Pons (tissue), 1 donor: ENCODE results near the gene S100A4.
"Not testable (repeated sequence)": the region's sequence is repeated elsewhere in the genome, so short reads cannot be mapped to it uniquely, and the experiment has no call there.

Source experiments
- DNase-seq: peaks from one replicate; pipeline ENCODE4 v3.0.0-alpha.2; 2016; ENCODE audit warnings: low spot score

Gene S100A4

DNA sequence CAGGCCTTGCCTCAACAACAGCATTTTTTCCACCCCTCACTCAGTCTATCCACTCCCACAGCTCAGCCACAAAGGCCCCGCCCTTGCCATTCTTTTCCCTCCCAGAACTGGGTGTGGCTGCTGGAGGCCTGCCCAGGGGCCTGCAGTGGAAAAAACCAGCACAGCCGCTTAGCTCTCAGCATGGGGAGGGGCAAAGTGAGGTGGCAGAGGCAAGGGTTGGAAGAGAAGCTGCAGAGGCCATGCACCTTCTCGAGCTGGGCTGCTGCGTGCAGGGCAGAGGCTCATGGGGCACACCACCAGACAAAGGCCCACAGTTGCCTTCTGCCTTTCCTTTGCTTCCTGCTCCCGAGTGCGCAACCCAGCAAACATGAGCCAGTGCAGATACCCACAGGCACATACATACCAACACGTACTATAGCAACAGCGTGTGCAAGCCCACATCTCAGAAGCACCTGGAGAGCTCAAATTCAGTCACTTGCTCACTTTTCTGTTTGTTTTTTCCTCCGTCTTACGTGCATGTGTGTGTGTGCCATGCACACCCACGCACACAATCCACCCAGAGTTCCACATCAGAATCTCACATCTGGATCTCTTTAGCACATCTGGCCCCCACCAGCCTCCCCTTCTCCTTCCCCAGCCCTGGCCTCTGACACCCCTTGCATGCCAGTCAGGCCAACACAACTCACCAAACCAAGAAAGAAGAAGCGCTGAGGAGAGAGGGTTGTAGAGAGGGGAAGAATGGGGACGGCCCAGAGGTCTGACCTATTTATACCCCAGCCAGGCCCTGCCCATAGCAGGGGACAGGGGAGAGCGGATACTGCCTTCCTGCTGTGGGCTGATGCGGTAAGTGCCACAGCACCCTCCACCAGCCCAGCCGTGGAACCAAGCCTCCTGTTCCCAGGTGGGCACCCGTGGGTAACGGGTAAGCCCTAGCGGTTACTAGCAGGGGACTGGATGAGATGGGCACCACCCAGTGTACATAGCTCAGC lies at the start of gene S100A4:
Gene S100A4 (minus strand): TSS at position 740 of the 989 bp plus-strand sequence. CDS start 1,012 bp downstream, outside the sequence.
- DNase-seq: peak; percentile 77

DNA sequence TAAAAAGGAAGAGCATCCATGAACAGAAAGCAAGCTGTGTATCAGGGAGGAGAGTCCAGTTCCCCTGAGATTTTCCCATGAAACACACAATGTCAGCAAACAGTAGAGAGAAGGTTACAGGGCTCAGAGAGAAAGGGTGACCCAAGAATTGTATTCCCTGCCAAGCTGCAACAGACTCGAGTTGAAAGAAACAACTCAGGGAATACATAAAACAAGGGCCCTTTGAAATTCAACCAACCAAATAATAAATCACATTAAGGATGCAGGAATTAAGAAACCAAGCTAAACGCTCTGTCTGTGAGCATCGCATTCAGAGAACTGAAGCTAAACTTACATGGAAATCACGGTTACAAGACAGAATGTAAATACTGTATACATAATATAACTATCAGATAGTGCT lies 47.1 kb upstream of the S100A4 start:
- DNase-seq: peak; percentile 65

DNA sequence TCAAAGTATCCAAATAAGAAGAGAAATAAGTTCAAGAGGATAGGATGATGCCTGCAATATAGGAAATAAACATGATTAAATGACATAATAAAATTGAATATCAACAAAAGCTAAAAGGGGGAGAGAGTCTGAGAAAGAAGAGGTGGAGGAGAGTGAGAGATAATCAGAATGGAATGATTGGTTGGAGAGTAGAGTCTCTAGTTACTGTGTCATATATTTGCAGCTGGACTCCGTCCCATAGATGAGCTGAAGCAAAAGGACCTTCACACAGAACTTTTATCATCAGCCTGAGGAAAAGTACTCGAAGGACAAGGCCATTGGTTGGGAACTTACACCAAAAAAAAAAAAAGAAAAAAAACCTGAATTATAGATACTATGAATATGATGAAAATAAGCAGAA lies 42.9 kb upstream of the S100A4 start:
- DNase-seq: no peak

DNA sequence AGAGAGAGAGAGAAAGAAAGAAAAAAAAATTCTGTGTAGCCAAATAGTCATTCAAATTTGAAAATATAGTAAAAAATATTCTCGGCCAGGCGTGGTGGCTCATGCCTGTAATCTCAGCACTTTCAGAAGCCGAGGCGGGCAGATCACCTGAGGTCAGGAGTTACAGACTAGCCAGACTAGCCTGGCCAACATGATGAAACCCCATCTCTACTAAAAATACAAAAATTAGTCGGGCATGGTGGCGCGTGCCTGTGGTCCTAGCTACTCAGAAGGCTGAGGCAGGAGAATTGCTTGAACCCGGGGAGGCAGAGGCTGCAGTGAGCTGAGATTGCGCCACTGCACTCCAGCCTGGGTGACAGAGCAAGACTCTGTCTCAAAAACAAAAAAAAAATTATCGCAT lies 42.4 kb upstream of the S100A4 start:
- DNase-seq: not testable (repeated sequence)

DNA sequence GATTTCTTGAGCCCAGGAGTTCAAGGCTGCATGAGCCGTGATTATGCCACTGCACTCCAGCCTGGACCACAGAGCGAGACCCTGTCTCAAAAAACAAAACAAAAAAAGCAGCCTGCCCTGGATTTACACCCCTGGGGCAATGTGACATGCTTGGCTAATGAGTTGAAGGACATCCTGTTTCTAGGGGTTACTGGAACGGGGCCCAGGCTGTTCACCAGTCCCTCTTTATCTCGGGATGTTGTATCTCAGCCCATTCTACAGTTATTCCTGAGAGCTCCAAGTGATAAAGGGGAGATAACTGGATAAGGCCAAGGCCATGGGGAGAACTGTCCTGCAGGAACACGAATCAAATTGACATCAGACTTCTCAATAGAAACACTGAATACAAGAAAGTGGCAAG lies 41.7 kb upstream of the S100A4 start:
- no peak for DNase-seq

DNA sequence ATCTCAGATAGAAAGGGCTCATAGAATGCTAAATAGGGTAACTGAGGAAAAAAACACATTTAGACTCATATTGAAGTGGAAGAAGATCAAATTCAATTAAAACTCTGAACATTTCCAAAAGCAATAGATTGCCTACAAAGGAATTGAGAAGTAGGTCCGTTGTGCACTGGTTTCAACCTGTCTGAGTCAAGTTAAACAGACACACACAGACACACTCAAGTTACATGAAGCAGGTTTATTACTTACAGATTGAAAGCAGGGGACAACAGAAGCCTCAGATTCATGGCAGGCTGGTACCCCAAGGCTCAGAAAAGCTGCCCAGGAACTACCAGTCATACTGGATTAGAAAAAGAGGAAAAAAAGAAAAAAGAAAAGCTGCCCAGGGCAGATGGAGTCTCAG lies 40.7 kb upstream of the S100A4 start:
- DNase-seq: no peak

DNA sequence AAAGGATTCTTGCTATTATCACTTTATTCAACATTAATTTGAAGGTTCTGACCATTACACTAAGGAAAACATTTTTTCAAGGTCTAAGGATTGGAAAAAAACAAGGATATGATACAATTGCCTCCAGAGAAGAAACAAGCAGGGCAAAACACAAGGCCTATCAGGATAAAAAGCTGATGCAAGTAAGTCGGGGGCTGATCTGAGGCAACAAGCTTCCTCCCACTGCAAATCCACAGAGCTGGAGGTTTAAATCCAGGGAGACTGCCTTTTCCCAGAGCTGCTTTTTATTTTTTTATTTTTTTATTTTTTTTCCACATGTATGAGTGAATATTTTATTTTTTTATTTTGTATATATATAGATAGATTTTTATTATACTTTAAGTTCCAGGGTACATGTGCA lies 39.4 kb upstream of the S100A4 start:
- DNase-seq: no peak

DNA sequence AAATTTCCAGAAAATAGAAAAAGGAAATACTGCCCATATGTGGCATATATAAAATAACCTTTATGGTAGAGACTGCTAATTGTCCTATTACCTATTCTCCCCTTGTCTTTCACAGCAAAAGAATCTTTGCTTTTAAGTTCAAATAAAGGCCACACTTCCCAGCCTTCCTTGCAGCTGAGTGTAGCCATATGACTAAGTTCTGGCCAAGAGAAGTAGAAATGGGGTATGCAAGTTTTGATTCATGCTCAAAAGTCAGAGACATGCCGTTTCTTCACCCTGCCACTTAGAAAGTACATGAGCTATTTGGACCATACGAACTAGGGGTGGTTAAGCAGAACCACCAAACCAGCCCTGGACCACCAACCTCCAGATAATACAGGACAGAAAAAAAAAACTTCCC lies 38.4 kb upstream of the S100A4 start:
- no peak for DNase-seq

DNA sequence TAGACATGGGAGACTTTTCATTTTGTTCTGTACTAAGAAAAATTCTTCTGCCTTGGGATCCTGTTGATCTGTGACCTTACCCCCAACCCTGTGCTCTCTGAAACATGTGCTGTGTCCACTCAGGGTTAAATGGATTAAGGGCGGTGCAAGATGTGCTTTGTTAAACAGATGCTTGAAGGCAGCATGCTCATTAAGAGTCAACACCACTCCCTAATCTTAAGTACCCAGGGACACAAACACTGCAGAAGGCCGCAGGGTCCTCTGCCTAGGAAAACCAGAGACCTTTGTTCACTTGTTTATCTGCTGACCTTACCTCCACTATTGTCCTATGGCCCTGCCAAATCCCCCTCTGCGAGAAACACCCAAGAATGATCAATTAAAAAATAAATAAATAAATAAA lies 37.9 kb upstream of the S100A4 start:
- DNase-seq: not testable (repeated sequence)

DNA sequence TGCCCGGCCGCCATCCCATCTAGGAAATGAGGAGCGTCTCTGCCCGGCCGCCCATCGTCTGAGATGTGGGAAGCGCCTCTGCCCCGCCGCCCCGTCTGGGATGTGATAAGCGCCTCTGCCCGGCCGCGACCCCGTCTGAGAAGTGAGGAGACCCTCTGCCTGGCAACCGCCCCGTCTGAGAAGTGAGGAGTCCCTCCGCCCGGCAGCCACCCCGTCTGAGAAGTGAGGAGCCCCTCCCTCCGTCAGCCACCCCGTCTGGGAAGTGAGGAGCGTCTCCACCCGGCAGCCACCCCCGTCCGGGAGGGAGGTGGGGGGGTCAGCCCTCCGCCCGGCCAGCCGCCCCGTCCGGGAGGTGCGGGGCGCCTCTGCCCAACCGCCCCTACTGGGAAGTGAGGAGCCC lies 37.2 kb upstream of the S100A4 start:
- DNase-seq: not testable (repeated sequence)

DNA sequence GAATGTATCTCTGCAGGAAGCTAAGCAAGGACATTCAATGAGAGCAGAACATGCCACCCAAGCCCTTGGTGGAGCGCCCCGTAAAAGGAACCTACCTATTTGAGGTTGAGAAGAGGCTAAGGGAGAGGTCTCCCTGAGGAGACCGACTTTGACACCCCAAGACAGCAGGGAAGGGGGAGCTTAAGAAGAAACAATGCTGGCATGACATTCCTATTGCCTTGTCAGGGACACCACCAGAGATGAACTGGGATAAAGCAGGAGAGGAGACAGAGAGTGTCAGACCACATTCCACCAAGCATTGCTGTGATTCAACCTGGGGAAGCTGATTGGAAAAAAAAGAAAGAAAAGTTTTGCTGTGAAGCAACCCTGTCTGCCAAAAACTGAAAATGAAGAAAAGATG lies 33.3 kb upstream of the S100A4 start:
- DNase-seq: no peak

DNA sequence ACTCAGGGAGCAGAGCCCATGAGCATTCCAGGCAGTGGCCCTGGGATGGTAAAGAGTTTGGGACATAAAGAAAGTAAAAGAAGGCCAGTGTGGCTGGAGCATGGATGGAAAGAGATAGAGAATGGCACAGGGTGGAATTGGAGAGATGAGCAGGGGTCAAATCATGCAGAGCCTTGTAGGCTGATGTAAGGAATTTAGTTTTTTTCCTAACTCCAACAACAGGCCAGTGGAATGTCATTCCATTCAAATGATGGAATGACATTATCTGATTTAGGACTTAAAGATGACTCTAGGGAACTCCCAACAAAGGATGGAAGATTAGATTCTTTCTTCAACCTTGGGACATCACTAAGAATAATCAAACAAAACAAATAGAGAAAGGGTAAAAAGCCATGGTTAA lies 32.9 kb upstream of the S100A4 start:
- DNase-seq: no peak

DNA sequence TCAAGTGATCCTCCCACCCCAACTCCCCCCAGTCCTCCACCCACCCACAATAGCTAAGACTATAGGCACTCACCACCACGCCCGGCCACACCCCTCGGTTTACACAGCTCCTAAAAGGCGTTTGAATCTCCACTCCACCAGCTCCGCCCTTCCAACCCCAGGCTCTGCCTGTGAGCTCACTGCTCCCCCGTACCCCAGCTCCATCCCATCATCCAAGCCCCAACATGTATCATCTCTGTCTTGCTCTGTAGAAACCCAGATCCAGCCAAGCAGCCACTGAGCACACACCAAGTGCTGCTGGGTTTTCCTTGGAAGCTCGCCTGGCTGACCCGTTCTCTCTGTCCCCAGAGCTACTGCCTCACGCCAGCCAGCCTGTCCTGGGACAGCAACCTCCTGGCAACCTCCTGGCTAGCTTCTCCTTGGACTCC lies 32.0 kb upstream of the S100A4 start:
- no peak for DNase-seq

DNA sequence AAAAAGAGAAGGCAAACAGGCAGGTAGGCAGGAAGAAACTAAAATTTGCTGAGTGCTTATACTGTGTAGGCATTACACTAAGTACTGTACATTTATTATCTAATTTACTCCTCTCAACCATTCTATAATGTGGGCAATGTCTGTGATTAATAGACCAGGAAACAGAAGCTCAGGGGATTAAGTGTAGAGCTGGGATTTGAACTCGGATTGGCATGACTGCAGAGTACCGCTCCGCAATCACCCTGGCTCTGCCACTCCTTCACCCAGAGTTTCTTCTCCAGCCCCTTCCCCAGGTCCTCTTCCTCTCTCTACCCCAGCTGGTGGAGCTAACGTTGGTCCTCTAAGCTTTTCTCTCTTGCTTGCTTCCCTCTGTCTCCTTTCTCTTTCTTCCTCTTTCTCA lies 31.5 kb upstream of the S100A4 start:
- no peak for DNase-seq

DNA sequence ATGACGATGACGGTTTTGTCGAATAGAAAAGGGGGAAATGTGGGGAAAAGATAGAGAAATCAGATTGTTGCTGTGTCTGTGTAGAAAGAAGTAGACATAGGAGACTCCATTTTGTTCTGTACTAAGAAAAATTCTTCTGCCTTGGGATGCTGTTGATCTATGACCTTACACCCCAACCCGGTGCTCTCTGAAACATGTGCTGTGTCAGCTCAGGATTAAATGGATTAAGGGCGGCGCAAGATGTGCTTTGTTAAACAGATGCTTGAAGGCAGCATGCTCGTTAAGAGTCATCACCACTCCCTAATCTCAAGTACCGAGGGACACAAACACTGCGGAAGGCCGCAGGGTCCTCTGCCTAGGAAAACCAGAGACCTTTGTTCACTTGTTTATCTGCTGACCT lies 29.9 kb upstream of the S100A4 start:
- DNase-seq: not testable (repeated sequence)

DNA sequence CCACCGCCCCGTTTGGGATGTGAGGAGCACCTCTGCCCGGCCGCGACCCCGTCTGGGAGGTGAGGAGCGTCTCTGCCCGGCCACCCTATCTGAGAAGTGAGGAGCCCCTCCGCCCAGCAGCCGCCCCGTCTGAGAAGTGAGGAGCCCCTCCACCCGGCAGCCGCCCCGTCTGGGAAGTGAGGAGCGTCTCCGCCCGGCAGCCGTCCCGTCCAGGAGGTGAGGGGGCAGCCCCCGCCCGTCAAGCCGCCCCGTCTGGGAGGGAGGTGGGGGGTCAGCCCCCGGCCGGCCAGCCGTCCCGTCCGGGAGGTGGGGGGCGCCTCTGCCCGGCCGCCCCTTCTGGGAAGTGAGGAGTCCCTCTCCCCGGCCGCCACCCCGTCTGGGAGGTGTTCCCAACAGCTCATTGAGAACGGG lies 29.5 kb upstream of the S100A4 start:
- DNase-seq: not testable (repeated sequence)

DNA sequence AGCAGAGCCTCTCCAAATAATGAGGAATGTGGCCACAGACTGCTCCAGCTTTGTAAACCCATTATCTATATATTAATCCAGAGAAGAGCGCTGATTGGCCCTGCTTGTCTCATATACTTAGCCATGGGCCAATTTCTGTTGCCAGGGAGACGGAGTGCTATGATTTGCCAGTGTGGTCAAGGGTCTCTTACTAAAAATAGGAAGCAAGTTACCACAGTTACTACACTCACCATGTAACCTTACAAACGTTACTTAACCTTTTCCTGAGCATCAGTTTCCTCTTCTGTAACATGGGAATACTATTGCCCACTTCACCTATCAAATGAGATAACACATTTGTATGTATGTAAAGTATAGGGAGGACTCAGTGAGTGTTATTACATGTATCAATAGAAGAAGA lies 27.7 kb upstream of the S100A4 start:
- no peak for DNase-seq

DNA sequence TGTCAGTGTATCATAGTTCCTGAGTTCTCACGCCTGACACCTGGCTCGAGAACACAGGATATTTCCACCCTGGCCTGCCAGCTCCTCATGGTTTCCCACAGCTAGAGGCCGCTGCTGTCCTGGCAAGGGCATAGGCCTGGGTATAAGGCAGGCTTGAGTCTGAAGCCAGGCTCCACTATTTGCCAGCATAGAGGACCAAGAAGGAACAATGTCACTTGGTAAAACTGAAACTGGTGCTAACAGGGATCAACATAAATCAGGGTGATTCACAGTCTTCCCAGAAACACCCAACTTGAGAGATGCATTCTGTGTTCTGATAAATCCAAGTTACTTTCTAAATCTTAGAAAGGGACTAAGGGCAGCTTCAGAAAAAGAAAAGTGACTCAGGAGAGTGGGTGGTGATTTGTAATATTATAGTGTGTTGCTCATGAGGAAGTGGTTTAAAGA lies 27.0 kb upstream of the S100A4 start:
- DNase-seq: peak; percentile 96

DNA sequence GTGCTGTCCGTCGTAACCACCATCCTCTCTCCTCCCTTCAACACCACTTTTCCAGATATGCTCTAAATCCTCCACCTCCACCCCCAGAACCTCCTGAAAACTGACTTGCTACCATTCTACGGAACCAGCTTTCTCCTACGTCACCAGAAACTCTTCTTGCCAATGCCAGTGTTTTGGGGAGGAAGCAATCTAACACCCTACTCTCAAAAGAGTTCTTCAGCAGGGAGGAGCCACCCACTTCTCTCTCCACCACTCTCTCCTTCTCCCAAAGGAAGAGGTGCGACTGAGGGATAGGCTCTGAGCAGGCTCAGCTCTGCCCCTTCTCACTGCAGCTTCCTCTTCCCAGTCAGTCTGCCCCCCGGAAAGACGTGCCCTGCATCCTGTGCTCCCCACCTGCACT lies 26.1 kb upstream of the S100A4 start:
- DNase-seq: no peak

DNA sequence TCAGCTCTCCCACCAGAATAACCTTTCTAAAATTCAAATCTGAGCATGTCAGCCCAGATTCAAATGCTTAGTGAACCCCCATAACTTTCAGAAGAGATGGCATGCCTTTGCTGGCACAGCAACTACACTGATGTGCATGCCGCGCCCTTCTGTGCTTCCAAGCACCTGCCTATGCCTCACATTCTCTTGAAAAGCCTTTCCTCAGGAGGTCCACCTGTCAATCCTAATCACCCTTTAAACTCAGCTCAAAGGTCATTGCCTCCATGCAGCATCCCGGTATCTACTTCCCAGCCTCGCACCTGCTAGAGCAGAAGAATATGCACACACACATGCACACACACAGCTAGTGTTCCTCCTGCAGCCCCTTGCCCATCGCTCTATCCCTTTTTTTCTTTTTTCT lies 25.3 kb upstream of the S100A4 start:
- no peak for DNase-seq

DNA sequence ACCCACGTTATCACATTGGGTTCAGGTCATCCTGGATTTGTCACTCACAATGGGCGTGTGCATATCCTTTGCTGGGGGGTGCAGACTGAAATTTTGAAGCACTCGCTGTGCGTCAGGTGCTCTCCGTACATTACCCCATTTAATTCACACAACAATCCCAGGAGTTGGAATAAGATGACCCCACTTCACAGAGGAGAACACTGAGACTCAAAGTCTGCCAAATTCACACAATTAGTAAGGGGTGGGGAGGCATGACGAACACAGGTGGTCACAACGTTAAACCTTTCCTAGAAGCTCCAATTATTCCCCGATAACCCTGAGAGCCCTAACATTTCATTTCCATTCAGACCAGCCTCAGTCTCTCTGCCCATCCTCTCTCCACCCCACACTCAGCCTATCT lies 23.9 kb upstream of the S100A4 start:
- DNase-seq: no peak

DNA sequence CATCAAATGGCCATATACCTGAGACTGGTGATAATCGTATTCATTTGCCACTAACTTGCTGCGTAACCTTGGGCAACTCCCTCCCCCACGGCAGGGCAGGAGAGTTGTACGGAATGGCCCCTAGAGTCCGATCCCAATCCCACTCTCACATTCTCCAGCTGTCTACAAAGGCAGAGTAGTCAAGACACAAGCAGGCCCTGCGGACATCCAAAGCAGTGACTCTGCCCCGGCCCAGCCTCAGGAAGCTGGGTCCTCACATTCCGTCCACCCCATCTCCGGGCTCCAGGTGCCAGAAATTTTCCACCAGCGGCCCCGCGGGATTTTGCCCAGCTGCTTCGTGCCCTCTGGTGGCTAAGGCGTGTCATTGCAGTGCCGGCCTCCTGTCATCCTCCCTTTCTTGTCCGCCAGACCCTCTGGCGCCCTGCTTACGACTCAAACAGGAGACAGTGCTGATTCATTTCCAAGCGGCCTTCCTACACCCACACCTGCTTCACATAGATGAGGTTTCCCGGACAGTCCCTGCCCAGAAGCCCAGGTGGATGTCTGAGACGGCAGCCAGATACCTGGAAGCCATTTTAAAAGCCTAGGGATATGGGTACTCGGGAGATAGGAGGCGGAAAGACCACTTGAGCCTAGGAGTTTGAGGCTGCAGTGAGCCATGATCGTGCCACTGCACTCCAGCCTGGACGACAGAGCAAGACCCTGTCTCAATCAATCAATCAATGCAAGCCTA lies 22.9 kb upstream of the S100A4 start:
- DNase-seq: peak; percentile 67
